ENCODE measurements around the gene NFIC.

- TF ChIP-seq, protein P1, sequence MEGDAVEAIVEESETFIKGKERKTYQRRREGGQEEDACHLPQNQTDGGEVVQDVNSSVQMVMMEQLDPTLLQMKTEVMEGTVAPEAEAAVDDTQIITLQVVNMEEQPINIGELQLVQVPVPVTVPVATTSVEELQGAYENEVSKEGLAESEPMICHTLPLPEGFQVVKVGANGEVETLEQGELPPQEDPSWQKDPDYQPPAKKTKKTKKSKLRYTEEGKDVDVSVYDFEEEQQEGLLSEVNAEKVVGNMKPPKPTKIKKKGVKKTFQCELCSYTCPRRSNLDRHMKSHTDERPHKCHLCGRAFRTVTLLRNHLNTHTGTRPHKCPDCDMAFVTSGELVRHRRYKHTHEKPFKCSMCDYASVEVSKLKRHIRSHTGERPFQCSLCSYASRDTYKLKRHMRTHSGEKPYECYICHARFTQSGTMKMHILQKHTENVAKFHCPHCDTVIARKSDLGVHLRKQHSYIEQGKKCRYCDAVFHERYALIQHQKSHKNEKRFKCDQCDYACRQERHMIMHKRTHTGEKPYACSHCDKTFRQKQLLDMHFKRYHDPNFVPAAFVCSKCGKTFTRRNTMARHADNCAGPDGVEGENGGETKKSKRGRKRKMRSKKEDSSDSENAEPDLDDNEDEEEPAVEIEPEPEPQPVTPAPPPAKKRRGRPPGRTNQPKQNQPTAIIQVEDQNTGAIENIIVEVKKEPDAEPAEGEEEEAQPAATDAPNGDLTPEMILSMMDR (IDR thresholded peaks at IDR 0.05; ENCODE audit: low read length) = no peak
- TF ChIP-seq EZH2phosphoT487 (IDR thresholded peaks at IDR 0.05; ENCODE audit: low read length) = no peak
These were observed 45.5 kb upstream of the NFIC start for GRCh38 chr19:3320853-3321252.

Data from MM.1S (cell line).